HG02870 (cell line): Measurements from ENCODE around the gene INTU.

ENCODE experiments used
- ATAC-seq: cut with Tn5 transposase; IDR thresholded peaks from one replicate; pipeline ENCODE4 v1.9.1; 2021; ENCODE audit warnings: mild to moderate bottlenecking, moderate library complexity; ENCODE audit not compliant: unreplicated experiment

INTU gene

DNA sequence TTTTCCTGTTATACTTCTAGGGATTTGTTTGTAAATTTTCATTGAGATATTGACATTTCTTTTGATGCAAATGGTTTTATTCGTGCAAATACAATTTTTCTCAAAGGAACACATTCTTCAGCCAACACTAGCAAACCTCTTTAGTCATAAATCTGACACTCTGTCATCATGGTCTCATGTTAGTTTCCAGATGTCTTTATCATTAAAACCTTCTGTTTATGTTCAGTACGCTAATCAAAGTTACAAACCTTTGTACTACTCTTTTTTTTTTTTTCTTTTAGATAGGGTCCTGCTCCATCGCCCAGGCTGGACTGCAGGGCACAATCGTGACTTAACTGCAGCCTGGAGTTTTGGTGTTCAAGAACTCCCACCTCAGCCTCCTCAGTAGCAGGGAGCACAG lies 104.5 kb downstream of the INTU start:
- no peak for ATAC-seq

DNA sequence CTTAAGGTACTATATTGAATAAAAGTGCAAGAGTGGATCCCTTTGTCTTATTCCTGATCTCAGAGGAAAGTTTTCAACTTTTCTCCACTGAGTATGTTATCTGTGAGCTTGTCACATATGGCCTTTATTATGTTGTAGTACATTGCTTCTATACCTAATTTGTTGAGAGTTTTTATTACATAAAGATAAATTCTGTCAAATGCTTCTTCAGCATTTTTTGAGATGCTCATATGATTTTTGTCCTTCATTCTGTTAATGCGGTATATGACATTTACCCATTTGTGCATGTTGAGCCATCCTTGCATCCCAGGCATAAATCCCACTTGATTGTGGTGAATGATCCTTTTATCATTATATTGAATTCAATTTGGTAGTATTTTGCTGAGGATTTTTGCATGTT lies 108.5 kb downstream of the INTU start:
- no peak for ATAC-seq

DNA sequence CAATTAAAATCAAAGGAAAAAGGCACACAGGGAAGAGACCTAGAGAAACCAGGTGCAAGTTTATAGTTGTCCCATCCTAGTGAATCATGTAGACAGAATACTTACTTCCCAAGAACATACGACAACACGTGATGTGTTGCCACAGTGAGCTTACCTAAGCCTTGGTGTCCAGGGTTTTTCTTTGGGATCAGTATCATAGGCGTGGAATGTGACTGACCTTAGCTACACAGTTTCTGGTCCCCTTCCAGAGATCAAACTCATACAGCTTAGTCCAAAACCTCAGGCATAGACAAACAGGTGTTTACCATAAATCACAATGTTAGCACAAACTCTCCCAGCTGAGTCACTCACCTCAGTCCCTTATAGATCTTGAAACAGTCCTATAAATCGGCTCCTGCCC lies 115.1 kb downstream of the INTU start:
- no peak for ATAC-seq

DNA sequence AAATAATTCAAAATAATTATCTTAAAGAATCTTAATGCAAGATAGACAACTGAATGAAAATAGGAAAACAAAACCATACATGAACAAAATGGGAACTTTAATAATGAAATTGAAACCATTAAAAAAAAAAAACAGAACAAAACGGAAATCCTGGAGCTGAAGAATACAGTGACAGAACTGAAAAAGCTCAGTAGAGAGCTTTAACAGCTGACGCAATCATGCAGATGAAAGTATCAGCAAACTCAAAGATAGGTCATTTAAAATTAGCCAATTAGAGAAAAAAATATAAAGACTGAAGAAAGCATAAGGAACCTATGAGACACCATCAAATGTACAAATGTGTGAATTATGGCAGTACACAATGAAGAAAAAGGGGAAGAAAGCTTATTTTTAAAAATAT lies 116.2 kb downstream of the INTU start:
- ATAC-seq: no peak

DNA sequence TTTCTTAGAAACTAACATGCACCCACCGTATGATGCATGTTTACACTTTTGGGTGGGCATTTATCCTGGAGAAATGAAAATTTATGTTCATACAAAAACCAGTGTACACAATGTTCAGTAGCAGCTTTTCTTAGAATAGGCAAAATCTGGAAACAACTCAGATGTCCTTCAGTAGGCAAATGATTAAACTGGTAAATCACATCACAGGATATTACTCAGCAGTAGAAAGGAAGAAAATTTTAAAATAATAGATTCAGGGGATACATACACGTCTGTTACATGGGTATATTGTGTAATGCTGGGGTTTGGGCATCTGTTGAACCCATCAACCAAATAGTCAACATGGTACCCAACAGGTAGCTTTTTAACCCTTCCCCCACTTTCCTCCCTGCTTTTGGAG lies 124.1 kb downstream of the INTU start:
- no peak for ATAC-seq

DNA sequence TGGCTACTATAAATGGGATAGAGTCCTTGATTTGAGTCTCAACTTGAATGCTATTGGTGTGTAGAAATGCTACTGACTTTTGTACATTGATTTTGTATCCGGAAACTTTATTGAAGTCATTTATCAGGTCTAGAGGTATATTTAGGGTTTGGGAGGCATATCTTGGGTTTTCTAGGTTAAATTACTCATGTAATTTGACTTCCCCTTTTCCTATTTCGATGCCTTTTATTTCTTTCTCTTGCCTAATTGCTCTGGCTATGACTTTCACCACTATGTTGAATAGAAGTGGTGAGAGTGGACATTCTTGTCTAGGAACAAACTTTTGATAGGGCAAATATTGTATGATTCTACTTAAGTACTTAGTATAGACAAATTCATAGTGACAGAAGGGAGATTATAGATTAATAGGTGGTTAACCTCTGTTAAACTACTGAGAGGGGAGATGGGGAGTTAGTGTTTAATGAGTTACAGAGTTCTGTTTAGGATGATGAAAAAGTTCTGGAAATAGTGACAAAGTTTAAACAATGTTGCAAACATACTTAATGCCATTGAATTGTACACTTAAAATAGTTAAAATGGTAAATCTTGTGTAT lies 126.6 kb downstream of the INTU start:
- ATAC-seq: no peak

DNA sequence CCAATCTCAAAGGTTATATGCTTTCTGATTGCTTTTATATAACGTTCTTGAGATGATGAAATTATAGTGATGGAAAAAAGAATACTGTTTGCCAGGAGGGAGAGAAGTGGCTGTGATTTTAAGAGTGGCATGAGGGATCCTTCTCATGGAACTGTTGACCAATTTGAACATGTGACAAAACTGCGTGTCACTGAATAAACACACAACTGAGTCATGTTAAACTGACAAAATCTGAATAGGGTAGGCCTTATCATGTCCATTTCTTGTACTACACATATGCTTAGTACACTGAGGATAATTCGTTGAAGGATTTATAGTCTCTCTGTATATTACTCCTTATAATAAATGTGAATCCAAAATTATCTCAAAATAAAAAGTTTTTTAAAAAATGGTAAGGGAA lies 127.1 kb downstream of the INTU start:
- no peak for ATAC-seq

DNA sequence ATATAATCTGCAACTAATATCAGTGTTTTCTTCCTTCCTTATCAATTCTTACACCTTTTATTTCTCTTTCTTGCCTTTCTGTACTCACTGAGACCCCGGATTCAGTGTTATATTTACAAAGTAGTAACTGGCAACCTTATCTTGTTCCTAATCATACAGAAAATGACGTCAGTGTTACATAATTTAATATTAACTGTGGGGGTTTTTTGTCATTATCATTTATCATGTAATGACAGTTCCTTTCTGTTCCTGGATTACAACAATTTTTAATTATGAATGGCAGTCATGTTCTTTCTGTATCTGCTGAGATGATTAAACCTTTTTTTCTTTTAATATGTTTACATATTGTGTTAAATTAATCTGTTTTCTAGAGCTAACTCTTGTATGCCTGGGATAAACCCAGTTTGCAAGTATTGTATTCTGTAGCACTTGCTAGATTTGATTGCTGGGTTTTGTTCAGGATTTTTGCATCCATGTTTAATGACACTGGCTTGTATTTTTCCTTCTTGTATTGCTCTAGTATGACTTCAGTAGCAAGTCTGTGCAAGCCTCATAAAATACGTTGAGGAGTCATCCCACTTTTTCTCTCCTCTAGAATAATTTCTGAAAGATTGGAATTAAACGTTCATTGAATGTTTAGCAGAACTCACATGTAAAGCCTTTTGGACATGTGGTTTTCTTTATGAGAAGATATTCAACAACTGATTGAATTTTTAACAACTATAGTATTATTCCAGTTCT lies 138.9 kb downstream of the INTU start:
- ATAC-seq: no peak

DNA sequence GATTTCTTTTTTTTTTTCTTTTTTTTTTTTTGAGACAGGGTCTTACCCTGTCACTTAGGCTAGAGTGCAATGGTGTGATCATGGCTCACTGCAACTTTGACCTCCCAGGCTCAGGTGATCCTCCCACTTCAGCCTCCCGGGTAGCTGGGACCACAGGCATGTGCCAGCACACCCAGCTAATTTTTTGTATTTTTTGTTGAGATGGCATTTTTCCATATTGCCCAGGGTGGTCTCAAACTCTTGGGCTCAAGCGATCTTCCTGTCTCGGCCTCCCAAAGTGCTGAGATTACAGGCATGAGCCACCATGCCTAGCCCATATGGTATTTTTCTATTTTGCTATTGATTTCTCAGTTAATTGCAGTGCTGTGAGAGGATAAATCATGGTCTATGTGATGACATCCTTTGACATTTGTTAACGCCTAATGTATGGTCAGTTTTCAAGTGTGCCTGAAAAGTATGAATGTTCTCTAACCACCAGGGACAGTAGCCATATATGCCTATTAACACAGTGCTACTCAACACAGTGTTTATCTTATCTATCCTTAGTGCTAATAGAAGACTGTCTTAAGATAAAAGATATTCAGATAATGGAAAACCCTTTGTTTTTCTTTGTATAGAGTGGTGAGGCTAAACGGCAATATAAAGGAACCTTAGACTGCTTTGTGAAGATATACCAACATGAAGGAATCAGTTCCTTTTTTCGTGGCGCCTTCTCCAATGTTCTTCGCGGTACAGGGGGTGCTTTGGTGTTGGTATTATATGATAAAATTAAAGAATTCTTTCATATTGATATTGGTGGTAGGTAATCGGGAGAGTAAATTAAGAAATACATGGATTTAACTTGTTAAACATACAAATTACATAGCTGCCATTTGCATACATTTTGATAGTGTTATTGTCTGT lies 140.3 kb downstream of the INTU start:
- no peak for ATAC-seq

DNA sequence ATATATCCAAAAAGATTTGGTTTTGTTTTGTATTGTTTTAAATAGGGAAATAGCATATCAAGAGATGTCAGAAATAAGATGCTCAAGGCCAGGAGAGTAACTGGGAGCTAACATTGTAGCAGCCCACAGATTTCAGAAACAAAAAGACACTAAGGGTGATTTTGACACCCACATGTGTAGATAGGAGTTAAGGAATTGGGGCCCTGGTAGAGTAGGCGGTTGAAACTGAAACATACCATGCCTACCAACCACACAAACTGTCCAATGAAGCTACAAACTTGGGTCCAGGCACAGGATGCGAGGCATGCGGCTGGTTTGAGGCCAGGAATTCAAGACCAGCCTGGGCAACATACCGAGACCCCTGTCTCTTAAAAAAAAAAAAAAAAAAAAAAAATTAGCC lies 143.1 kb downstream of the INTU start:
- ATAC-seq: no peak
